Skeletal muscle cell (primary cell): ENCODE data around the gene CYFIP2.

Experiments used
- DNase-seq: peaks from one replicate; pipeline ENCODE4 v3.0.0-alpha.2; 2010; ENCODE audit warnings: low read depth
- H3K4me3 ChIP-seq: 2 replicates; pipeline ENCODE4 v1.5.1; 2011; ENCODE audit warnings: low read depth, mild to moderate bottlenecking, control low read depth, low read length, moderate library complexity

Gene CYFIP2

GRCh38 chr5:157443041-157443549 lies 177.2 kb downstream of the CYFIP2 start:
- no peak overlapping the region for H3K4me3 ChIP-seq
- DNase-seq, result no peak

DNA sequence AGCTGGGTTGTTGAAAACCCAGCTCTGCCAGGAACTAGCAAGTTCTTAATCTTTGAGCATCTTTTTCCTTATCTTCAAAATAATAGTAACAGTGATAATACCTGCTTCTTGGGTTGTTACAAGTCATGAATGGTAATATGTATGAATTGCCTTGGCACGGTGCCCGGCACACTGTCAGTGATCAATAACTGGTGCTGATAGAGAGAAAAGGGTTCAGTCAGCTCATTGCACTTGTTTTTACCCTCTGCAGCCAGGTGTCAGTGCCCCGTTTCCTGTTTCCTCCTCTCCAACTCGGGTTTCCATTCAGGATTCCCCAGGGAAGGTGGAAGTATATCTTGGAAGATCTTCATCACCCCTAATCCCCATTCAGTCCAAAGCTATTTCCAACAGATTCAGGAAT lies 178.3 kb downstream of the CYFIP2 start:
- DNase-seq, result no peak
- no peak overlapping the region for H3K4me3 ChIP-seq
